Measurements from ENCODE around the gene MFN2. TPM values are rescaled to one million over a fixed set of nuclear protein-coding genes. Genes with fewer than 3 reads are reported as not detected.
A peak's percentile ranks its signal among the peaks of the same experiment; 100 is the strongest.

MFN2 gene
- total and polyA plus RNA-seq, 9 of the 15 experiments (the other 6 are each of a cell fraction or from before 2014, with no cell fraction given), result 10.5 to 158 (median 87.1) TPM

DNA sequence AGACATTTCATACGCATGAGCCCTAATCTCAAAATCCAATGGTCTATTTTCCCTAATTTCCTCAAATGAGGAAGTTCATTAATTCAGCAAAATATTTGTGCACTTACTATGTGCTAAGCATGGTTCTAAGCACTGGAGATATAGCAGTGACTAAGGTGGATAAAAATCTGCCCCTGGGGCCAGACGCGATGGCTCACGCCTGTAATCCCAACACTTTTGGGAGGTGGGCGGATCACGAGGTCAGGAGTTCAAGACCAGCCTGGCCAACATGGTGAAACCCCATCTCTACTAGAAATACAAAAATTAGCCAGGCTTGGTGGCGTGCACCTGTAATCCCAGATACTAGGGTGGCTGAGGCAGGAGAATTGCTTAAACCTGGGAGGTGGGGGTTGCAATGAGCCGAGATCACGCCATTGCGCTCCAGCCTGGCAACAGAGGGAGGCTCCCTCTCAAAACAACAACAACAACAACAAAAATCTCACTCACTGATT is 34.8 kb downstream of the MFN2 start (continued):
- TF ChIP-seq, protein P1, sequence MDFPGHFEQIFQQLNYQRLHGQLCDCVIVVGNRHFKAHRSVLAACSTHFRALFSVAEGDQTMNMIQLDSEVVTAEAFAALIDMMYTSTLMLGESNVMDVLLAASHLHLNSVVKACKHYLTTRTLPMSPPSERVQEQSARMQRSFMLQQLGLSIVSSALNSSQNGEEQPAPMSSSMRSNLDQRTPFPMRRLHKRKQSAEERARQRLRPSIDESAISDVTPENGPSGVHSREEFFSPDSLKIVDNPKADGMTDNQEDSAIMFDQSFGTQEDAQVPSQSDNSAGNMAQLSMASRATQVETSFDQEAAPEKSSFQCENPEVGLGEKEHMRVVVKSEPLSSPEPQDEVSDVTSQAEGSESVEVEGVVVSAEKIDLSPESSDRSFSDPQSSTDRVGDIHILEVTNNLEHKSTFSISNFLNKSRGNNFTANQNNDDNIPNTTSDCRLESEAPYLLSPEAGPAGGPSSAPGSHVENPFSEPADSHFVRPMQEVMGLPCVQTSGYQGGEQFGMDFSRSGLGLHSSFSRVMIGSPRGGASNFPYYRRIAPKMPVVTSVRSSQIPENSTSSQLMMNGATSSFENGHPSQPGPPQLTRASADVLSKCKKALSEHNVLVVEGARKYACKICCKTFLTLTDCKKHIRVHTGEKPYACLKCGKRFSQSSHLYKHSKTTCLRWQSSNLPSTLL (IDR thresholded peaks at IDR 0.05), result no peak
- TF ChIP-seq YY1 (IDR thresholded peaks at IDR 0.05; ENCODE audit: borderline replicate concordance in 1 of 3, control insufficient read depth in 1 of 3, extremely low read depth in 1 of 3, insufficient read depth in 3 of 3, insufficient read length in 1 of 3, insufficient replicate concordance in 2 of 3, low read depth in 1 of 3, low read length in 2 of 3) (no peak), MTA3 (IDR thresholded peaks at IDR 0.05; ENCODE audit: borderline replicate concordance) (0 out of 2 replicates have a peak, but pooled peaks have one; percentile 13), BRD4 (IDR thresholded peaks at IDR 0.05) (0 out of 2 replicates have a peak, but pooled peaks have one; percentile 53), TEAD4 (IDR thresholded peaks at IDR 0.05; ENCODE audit: low read length) (peak; percentile 43; the same call in 1 of the 2 replicates), TEAD4 (CRISPR knock-in tag; IDR thresholded peaks at IDR 0.05; ENCODE audit: borderline replicate concordance) (no peak), NUFIP1 (IDR thresholded peaks at IDR 0.05; ENCODE audit: partially characterized antibody) (peak; percentile 14), SRF (CRISPR knock-in tag; IDR thresholded peaks at IDR 0.05) (no peak), EP400 (IDR thresholded peaks at IDR 0.05) (peak; percentile 31; the same call in 1 of the 2 replicates), CBFA2T2 (conservative IDR thresholded peaks at IDR 0.05) (0 out of 2 replicates have a peak, but pooled peaks have one; percentile 1), RFX5 (IDR thresholded peaks at IDR 0.05; ENCODE audit: low read depth, low read length) (no peak), DACH1 (IDR thresholded peaks at IDR 0.05; ENCODE audit: partially characterized antibody) (peak; percentile 59), ZNF79 (CRISPR knock-in tag; IDR thresholded peaks at IDR 0.05; ENCODE audit: low read depth) (no peak), ZNF589 (CRISPR knock-in tag; IDR thresholded peaks at IDR 0.05; ENCODE audit: low read depth) (no peak), FOXJ2 (tag; IDR thresholded peaks at IDR 0.05) (peak; percentile 73), MTA1 (IDR thresholded peaks at IDR 0.05; ENCODE audit: borderline replicate concordance) (no peak; the same call in 1 of the 2 replicates), ESRRA (IDR thresholded peaks at IDR 0.05; ENCODE audit: borderline replicate concordance, low read depth) (no peak), MED1 (CRISPR knock-in tag; IDR thresholded peaks at IDR 0.05; ENCODE audit: borderline replicate concordance) (no peak), ZNF217 (CRISPR knock-in tag; IDR thresholded peaks at IDR 0.05) (no peak), SNIP1 (IDR thresholded peaks at IDR 0.05; ENCODE audit: low read depth) (no peak)
- TF ChIP-seq, protein P2, sequence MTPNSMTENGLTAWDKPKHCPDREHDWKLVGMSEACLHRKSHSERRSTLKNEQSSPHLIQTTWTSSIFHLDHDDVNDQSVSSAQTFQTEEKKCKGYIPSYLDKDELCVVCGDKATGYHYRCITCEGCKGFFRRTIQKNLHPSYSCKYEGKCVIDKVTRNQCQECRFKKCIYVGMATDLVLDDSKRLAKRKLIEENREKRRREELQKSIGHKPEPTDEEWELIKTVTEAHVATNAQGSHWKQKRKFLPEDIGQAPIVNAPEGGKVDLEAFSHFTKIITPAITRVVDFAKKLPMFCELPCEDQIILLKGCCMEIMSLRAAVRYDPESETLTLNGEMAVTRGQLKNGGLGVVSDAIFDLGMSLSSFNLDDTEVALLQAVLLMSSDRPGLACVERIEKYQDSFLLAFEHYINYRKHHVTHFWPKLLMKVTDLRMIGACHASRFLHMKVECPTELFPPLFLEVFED (CRISPR knock-in tag; conservative IDR thresholded peaks at IDR 0.05), result peak; percentile 31; the same call in 1 of the 2 replicates
- TF ChIP-seq, protein P3, sequence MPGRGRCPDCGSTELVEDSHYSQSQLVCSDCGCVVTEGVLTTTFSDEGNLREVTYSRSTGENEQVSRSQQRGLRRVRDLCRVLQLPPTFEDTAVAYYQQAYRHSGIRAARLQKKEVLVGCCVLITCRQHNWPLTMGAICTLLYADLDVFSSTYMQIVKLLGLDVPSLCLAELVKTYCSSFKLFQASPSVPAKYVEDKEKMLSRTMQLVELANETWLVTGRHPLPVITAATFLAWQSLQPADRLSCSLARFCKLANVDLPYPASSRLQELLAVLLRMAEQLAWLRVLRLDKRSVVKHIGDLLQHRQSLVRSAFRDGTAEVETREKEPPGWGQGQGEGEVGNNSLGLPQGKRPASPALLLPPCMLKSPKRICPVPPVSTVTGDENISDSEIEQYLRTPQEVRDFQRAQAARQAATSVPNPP (IDR thresholded peaks at IDR 0.05; ENCODE audit: borderline replicate concordance, insufficient read depth, insufficient read length), result no peak
- TF ChIP-seq, protein P4, sequence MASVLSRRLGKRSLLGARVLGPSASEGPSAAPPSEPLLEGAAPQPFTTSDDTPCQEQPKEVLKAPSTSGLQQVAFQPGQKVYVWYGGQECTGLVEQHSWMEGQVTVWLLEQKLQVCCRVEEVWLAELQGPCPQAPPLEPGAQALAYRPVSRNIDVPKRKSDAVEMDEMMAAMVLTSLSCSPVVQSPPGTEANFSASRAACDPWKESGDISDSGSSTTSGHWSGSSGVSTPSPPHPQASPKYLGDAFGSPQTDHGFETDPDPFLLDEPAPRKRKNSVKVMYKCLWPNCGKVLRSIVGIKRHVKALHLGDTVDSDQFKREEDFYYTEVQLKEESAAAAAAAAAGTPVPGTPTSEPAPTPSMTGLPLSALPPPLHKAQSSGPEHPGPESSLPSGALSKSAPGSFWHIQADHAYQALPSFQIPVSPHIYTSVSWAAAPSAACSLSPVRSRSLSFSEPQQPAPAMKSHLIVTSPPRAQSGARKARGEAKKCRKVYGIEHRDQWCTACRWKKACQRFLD (CRISPR knock-in tag; IDR thresholded peaks at IDR 0.05), result no peak
